Esophagus squamous epithelium (tissue), 5 donors: ENCODE measurements around the gene RNF166. TPM values are rescaled to one million over a fixed set of nuclear protein-coding genes. Genes with fewer than 3 reads are reported as not detected.

ENCODE experiments used
- DNase-seq: peaks from one replicate; lab custom pipeline; 2025; lab: John Stamatoyannopoulos, UW
- H3K27ac ChIP-seq, 4 donors: fragments of 200-600 bp; sonication (generic); one replicate each; pipeline ENCODE4 v1.5.1; 2016 to 2019; ENCODE audit warnings: mild to moderate bottlenecking in 1 of 4
- H3K27me3 ChIP-seq, 4 donors: fragments of 200-600 bp; sonication (generic); 1 replicate in 3 of 4; 2 replicates in 1 of 4; pipeline versions ENCODE4 v1.5.1 to v1.6.0; 2017 to 2021; ENCODE audit warnings: antibody characterized with exemption in 1 of 4
- H3K36me3 ChIP-seq, 3 donors: fragments of 200-600 bp; sonication (generic); one replicate each; pipeline ENCODE4 v1.5.1; 2016 to 2019
- H3K4me1 ChIP-seq, 3 donors: fragments of 200-600 bp; sonication (generic); one replicate each; pipeline ENCODE4 v1.5.1; 2017 to 2019
- H3K4me3 ChIP-seq, 4 donors: fragments of 200-600 bp; sonication (generic); 1 replicate in 3 of 4; 2 replicates in 1 of 4; pipeline ENCODE4 v1.5.1; 2016 to 2019; ENCODE audit warnings: mild to moderate bottlenecking in 2 of 4, moderate library complexity in 1 of 4
- H3K9me3 ChIP-seq, 3 donors: fragments of 200-600 bp; sonication (generic); one replicate each; pipeline ENCODE4 v1.5.1; 2016 to 2019
- CTCF ChIP-seq, 6 experiments: fragments of 450-650 bp in 4 of 6; fragments of 200-600 bp in 2 of 6; sonication (generic) in 2 of 6; IDR thresholded peaks; one replicate each; pipeline ENCODE4 v1.5.1; 2016 to 2019; ENCODE audit warnings: antibody characterized with exemption in 6 of 6, mild to moderate bottlenecking in 4 of 6, moderate library complexity in 4 of 6
- POLR2A ChIP-seq, 4 donors: fragments of 450-650 bp; IDR thresholded peaks; one replicate each; pipeline ENCODE4 v1.6.1; 2017; ENCODE audit warnings: antibody characterized with exemption in 4 of 4, mild to moderate bottlenecking in 4 of 4, moderate library complexity in 3 of 4
- WGBS, 2 donors: methylation state at CpG; one replicate each; pipeline ENCODE4 v1.1.5; 2018; 5-methylcytosine and 5-hydroxymethylcytosine counted together
- intact Hi-C: fragments of 100-400 bp; cut with DNase I; formaldehyde crosslinking; loops from one replicate; pipeline ENCODE4 v1.15.0; 2022
- total RNA-seq, 4 donors: library from RNA; depleted of rRNA; stranded (reverse); fragments of >200 nt; gene quantifications; one replicate each; pipeline ENCODE4 v1.1.0, GENCODE V29; 2016
- donor health status: DM: yes; HTN: yes; CAD: no.

The RNF166 gene
- total RNA-seq, 4 donors from 2014 or later, result 7.1 to 16.8 (median 9.6) TPM

- no peak for DNase-seq
- H3K36me3 ChIP-seq, result peaks cover 3 to 52% (median 14%) of the 10 kb centered on the region in 3 donors
- H3K27ac ChIP-seq, result no peak overlapping the region
- WGBS, 2 donors, result 77 to 87% methylated on average over 3 to 9 of the region's 19 CpGs
- no peak overlapping the region for H3K4me3 ChIP-seq
- TF ChIP-seq POLR2A (IDR thresholded peaks at IDR 0.05) (no peak), CTCF (IDR thresholded peaks at IDR 0.05) (no peak)
- intact Hi-C loops, result no loop called here
- H3K9me3 ChIP-seq, result no peaks in the 10 kb centered on the region
- no peaks in the 10 kb centered on the region for H3K27me3 ChIP-seq
- peaks cover 27 to 80% (median 60%) of the 10 kb centered on the region in 3 donors for H3K4me1 ChIP-seq
Measured at GRCh38 chr16:88742896-88743605, 36.8 kb upstream of the RNF166 start.

DNA sequence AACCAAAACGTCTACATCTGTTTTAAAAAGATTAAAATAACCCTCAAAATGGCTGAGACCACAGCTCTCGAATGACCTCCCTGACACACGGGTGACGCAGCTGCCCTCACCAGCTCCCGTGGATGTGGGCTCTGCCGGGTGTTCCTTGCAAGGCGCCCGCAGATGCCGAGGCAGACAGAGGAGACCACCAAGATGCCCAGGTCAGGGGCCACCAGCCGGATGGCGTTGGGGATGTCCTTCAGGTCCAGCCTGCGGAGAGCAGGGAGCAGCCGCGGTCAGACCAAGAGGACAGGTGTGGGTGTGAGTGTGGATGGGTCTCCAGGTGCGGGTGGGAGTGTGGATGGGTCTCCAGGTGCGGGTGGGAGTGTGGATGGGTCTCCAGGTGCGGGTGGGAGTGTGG lies 35.2 kb upstream of the RNF166 start:
- Histone ChIP-seq H3K4me1 (peaks cover 20 to 75% (median 50%) of the 10 kb centered on the region in 3 donors), H3K4me3 (no peak overlapping the region), H3K27ac (no peak overlapping the region), H3K36me3 (peaks cover 3 to 58% (median 14%) of the 10 kb centered on the region in 3 donors), H3K9me3 (no peaks in the 10 kb centered on the region), H3K27me3 (no peaks in the 10 kb centered on the region)
- DNase-seq, result no peak
- WGBS, 2 donors, result 67 to 83% methylated on average over 5 to 7 of the region's 17 CpGs
- TF ChIP-seq POLR2A (IDR thresholded peaks at IDR 0.05) (no peak), CTCF (IDR thresholded peaks at IDR 0.05) (no peak)
- intact Hi-C loops, result no loop called here

DNA sequence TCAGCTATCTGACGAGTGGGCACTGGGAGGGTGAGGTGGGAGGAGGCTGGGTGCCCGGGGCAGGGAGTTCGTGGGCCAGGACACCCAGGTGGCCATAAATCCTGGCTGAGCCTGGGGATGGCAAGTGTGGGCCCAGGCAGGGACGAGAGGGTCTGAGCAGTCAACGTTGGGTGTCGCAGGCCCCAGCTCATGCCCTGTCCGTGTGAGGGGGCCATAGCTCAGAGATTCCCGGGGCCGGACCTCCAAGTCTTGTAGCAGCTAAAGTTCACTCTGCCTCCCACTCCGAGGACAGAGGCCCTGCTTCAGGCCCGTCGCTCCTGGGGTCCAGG lies 34.5 kb upstream of the RNF166 start:
- intact Hi-C loops, result no loop called here
- WGBS, 2 donors, result 80% methylated on average over 4 of the region's 12 CpGs; no CpG with 5 or more reads in 1 of the 2 donors

GRCh38 chr16:88739977-88740726 lies 33.9 kb upstream of the RNF166 start:
- H3K4me3 ChIP-seq, result no peak overlapping the region
- WGBS, 2 donors, result 60% methylated on average over 3 of the region's 33 CpGs; no CpG with 5 or more reads in 1 of the 2 donors
- no peaks in the 10 kb centered on the region for H3K27me3 ChIP-seq
- H3K27ac ChIP-seq, result peak overlapping the region; percentile 40 to 81 (median 56)
- DNase-seq, result no peak
- no peak for TF ChIP-seq POLR2A (IDR thresholded peaks at IDR 0.05)
- TF ChIP-seq CTCF (IDR thresholded peaks at IDR 0.05), result no peak
- H3K9me3 ChIP-seq, result no peaks in the 10 kb centered on the region
- H3K4me1 ChIP-seq, result peaks cover 20 to 62% (median 40%) of the 10 kb centered on the region in 3 donors
- intact Hi-C loops, result loop anchor here (5.0 kb wide), 1 partner anchor 432 kb away; the partner anchor contains the start of gene CDH15
- H3K36me3 ChIP-seq, result peaks cover 13 to 70% (median 26%) of the 10 kb centered on the region in 3 donors

More for the DNA sequence above, 34.5 kb upstream of the RNF166 start:
- Histone ChIP-seq H3K27me3 (no peaks in the 10 kb centered on the region), H3K27ac (no peak overlapping the region), H3K4me3 (no peak overlapping the region), H3K9me3 (no peaks in the 10 kb centered on the region), H3K36me3 (peaks cover 8 to 64% (median 21%) of the 10 kb centered on the region in 3 donors), H3K4me1 (peaks cover 20 to 68% (median 44%) of the 10 kb centered on the region in 3 donors)
- TF ChIP-seq CTCF (IDR thresholded peaks at IDR 0.05), result no peak
- no peak for TF ChIP-seq POLR2A (IDR thresholded peaks at IDR 0.05)
- no peak for DNase-seq
